ENCODE data around the gene MGAM2.

Gene MGAM2

GRCh38 chr7:142123184-142123583 lies 11.7 kb downstream of the MGAM2 start:
- DNase-seq, result no peak

DNA sequence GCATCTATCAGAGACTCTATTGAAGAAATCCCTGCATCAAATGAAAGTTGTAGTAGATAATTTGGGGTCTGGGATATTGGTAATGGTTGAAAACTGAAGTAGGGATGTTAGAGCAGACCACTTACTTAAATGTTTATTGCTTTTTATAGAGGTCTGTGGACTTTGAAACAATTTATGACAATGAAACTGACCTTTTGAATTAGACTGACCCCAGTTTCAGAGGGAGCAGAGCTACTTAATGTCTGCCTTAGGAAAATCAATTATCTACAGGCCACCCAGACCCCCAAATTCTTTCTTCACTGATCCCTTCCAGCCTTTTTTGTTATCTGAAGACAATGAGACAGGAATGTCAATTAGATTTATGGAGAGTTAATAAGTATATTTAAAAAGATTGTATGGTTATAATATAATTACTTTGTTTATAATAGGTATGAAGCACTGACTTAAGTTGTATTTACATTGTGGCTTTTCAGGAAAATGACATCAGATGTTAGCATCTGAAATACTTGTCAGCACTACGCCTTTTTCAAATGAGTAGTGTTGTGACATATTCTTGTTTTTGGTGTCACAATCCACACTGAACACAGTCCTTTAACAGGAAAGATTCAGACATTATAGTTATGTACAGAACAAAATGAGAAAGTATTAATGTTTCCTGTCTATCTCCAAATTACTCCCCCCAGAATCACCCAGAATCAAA lies 13.9 kb downstream of the MGAM2 start:
- DNase-seq, result peak; percentile 29 to 70

- DNase-seq, result no peak
Observed at GRCh38 chr7:142130267-142130666, 18.7 kb downstream of the MGAM2 start.

- no peak for DNase-seq
Observed at GRCh38 chr7:142131439-142132185, 20.1 kb downstream of the MGAM2 start.

GRCh38 chr7:142133731-142134148 lies 22.2 kb downstream of the MGAM2 start:
- DNase-seq, result no peak

GRCh38 chr7:142134909-142135308 lies 23.4 kb downstream of the MGAM2 start:
- no peak for DNase-seq

- DNase-seq, result no peak
Observed at GRCh38 chr7:142138996-142139395, 27.5 kb downstream of the MGAM2 start.

- no peak for DNase-seq
Observed at GRCh38 chr7:142139597-142140400, 28.3 kb downstream of the MGAM2 start.

GRCh38 chr7:142140401-142140959 lies 29.0 kb downstream of the MGAM2 start:
- DNase-seq, result no peak

GRCh38 chr7:142142702-142143101 lies 31.2 kb downstream of the MGAM2 start:
- DNase-seq, result no peak

DNA sequence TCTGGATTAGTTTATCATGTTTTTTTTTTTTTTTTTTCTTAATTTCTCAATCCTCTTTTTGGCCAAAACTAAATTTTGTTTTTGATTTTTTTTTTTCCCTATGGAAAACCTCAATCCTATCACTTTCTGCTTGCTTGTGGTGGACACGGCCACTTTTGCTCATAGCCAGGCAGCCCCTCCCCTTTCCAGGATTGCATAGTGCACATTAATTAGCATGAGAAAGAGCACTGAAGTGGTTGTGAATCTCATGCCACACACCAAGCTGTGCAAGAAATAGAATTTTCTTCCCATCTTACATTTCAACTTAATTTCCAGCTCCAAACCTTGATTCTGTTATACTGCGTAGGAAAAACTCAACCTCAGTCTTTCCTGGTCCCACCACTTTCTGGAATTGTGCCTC lies 34.6 kb downstream of the MGAM2 start:
- DNase-seq, result no peak

- DNase-seq, result no peak
Observed at GRCh38 chr7:142150356-142150755, 38.8 kb downstream of the MGAM2 start.

- no peak for DNase-seq
Observed at GRCh38 chr7:142150869-142151268, 39.4 kb downstream of the MGAM2 start.

- no peak for DNase-seq
Observed at GRCh38 chr7:142152076-142152475, 40.6 kb downstream of the MGAM2 start.

- DNase-seq, result peak in 1 of 2 donors; percentile 22
Observed at GRCh38 chr7:142153400-142153799, 41.9 kb downstream of the MGAM2 start.

- no peak for DNase-seq
Observed at GRCh38 chr7:142158736-142159496, 47.4 kb downstream of the MGAM2 start.

GRCh38 chr7:142161921-142162320 lies 50.4 kb downstream of the MGAM2 start:
- no peak for DNase-seq

- DNase-seq, result peak in 1 of 2 donors; percentile 19
Observed at GRCh38 chr7:142168746-142169145, 57.2 kb downstream of the MGAM2 start.

- no peak for DNase-seq
Observed at GRCh38 chr7:142172932-142173331, 61.4 kb downstream of the MGAM2 start.

DNA sequence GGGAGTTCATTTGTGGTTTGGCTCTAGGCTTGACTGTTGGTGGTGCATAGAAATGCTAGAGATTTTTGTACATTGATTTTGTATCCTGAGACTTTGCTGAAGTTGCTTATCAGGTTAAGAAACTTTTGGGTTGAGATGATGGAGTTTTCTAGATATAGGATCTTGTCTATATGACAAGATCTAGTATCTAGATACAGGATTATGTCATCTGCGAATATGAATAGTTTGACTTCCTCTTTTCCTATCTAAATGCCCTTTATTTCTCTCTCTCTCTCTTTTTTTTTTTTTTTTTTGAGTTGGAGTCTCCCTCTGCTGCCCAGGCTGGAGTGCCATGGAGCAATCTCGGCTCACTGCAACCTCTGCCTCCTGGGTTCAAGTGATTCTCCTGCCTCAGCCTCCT lies 62.9 kb downstream of the MGAM2 start:
- no peak for DNase-seq

- DNase-seq, result peak in 1 of 2 donors; percentile 48
Observed at GRCh38 chr7:142175594-142175993, 64.1 kb downstream of the MGAM2 start.

DNA sequence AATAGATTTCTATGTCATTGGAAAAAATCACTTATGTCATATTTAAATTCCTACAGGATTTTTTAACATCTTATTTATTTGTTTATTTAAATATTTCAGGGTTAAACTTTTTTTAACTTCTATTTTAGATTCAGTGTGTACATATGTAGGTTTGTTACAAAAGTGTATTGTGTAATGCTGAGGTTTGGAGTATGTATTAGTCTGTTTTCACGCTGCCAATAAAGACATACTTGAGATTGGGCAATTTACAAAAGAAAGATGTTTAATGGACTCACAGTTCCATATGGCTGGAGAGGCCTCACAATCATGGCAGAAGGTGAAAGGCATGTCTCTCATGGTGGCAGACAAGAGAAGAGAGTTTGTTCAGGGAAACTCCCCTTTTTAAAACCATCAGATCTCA lies 65.4 kb downstream of the MGAM2 start:
- peak in 1 of 2 donors; percentile 41 for DNase-seq
